Calu3 (cell line): ENCODE measurements around the gene AVPI1. TPM values are rescaled to one million over a fixed set of nuclear protein-coding genes. Genes with fewer than 3 reads are reported as not detected.
"Not testable (repeated sequence)": the region's sequence is repeated elsewhere in the genome, so short reads cannot be mapped to it uniquely, and the experiment has no call there.

Experiments used
- BruUV-seq: library from RNA; stranded (reverse); fragments of 400-500 nt; replicated peaks from 2 replicates; lab custom pipeline; 2021; lab: Mats Ljungman, UMichigan
- CTCF ChIA-PET: fragments of 300-600 bp; sonication (Branson Sonifier 250); formaldehyde crosslinking; loops from one replicate; lab custom pipeline; 2022; ENCODE audit warnings: antibody characterized with exemption; lab: Charles Lee
- DNase-seq: peaks from one replicate; pipeline ENCODE4 v3.0.0; 2022
- H3K27ac Mint-ChIP-seq: one replicate; pipeline ENCODE4 v1.8.0; 2022; ENCODE audit warnings: mixed read lengths; ENCODE audit not compliant: unreplicated experiment
- H3K27me3 Mint-ChIP-seq: one replicate; pipeline ENCODE4 v1.8.0; 2022; ENCODE audit warnings: mixed read lengths; ENCODE audit not compliant: unreplicated experiment
- H3K36me3 Mint-ChIP-seq: one replicate; pipeline ENCODE4 v1.8.0; 2022; ENCODE audit warnings: mild to moderate bottlenecking, moderate library complexity, mixed read lengths; ENCODE audit not compliant: insufficient read depth, unreplicated experiment
- H3K4me1 Mint-ChIP-seq: one replicate; pipeline ENCODE4 v1.8.0; 2022; ENCODE audit warnings: mild to moderate bottlenecking, low read depth, mixed read lengths; ENCODE audit not compliant: unreplicated experiment
- H3K4me3 Mint-ChIP-seq: one replicate; pipeline ENCODE4 v1.8.0; 2022; ENCODE audit warnings: mild to moderate bottlenecking, low read depth, moderate library complexity, mixed read lengths; ENCODE audit not compliant: unreplicated experiment
- H3K9me3 Mint-ChIP-seq: one replicate; pipeline ENCODE4 v1.8.0; 2022; ENCODE audit warnings: low read depth, mixed read lengths; ENCODE audit not compliant: unreplicated experiment
- intact Hi-C: fragments of 100-400 bp; cut with micrococcal nuclease; formaldehyde crosslinking; loops from one replicate; pipeline ENCODE4 v1.10.0; 2022; ENCODE audit not compliant: unreplicated experiment
- total RNA-seq: library from RNA; stranded (reverse); gene quantifications from 2 replicates; pipeline ENCODE4 v1.2.3, GENCODE V29; 2022
- TF ChIP-seq, protein P1 (sequence below): fragments of 200-600 bp; IDR thresholded peaks from one replicate; pipeline ENCODE4 v1.8.0; 2022; ENCODE audit warnings: antibody characterized with exemption; ENCODE audit not compliant: unreplicated experiment

Gene AVPI1
- total RNA-seq, 1 experiment from 2014 or later: 16.9 TPM

- intact Hi-C loops: no loop called here
- CTCF ChIA-PET: no interaction called here
- H3K4me1 Mint-ChIP-seq: peaks cover 8% of the 10 kb centered on the region
These were observed 35.3 kb downstream of the AVPI1 start for GRCh38 chr10:97651773-97652172.

DNA sequence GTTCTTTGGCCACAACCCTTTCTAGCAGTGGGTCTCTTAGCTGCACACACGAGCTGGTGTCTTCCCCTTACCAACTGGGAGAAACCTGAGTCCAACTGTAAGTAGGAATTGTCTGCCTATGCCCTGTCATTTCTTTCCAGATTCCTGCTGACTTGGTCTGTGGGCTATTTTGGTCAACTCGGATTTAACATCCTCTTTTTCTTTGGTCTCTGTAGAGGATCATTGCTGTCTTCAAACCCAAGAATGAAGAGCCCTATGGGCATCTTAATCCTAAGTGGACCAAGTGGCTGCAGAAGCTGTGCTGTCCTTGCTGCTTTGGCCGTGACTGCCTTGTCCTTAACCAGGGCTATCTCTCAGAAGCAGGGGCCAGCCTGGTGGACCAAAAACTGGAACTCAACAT, 36.3 kb downstream of the AVPI1 start:
- CTCF ChIA-PET: no interaction called here
- no peaks in the 10 kb centered on the region for H3K27me3 Mint-ChIP-seq
- no TSS peak for BruUV-seq
- no peak overlapping the region for H3K4me3 Mint-ChIP-seq
- TF ChIP-seq, protein P1, sequence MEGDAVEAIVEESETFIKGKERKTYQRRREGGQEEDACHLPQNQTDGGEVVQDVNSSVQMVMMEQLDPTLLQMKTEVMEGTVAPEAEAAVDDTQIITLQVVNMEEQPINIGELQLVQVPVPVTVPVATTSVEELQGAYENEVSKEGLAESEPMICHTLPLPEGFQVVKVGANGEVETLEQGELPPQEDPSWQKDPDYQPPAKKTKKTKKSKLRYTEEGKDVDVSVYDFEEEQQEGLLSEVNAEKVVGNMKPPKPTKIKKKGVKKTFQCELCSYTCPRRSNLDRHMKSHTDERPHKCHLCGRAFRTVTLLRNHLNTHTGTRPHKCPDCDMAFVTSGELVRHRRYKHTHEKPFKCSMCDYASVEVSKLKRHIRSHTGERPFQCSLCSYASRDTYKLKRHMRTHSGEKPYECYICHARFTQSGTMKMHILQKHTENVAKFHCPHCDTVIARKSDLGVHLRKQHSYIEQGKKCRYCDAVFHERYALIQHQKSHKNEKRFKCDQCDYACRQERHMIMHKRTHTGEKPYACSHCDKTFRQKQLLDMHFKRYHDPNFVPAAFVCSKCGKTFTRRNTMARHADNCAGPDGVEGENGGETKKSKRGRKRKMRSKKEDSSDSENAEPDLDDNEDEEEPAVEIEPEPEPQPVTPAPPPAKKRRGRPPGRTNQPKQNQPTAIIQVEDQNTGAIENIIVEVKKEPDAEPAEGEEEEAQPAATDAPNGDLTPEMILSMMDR: no peak
- H3K27ac Mint-ChIP-seq: no peak overlapping the region
- intact Hi-C loops: no loop called here
- H3K36me3 Mint-ChIP-seq: peaks cover 13% of the 10 kb centered on the region
- DNase-seq: no peak
- H3K4me1 Mint-ChIP-seq: peaks cover 8% of the 10 kb centered on the region
- H3K9me3 Mint-ChIP-seq: no peaks in the 10 kb centered on the region

More at GRCh38 chr10:97651773-97652172, 35.3 kb downstream of the AVPI1 start:
- no TSS peak for BruUV-seq
- Mint-ChIP-seq H3K27me3 (no peaks in the 10 kb centered on the region), H3K9me3 (no peaks in the 10 kb centered on the region), H3K27ac (no peak overlapping the region), H3K36me3 (peaks cover 13% of the 10 kb centered on the region), H3K4me3 (no peak overlapping the region)
- DNase-seq: no peak
- TF ChIP-seq, protein P1: no peak

DNA sequence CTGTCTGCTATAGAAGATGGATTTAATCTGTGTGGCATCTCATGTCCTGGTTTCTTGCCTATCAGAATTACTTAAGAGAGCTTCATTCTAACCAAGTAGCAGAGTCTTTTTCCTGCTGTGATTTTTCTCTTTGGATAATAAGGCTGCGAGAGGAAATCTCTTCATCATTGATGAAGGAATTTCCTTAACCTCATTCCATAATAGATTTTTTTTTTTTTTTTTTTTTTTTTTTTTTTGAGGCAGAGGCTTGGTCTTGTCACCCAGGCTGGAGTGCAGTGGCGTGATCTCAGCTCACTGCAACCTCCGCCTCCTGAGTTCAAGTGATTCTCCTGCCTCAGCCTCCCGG, 37.7 kb downstream of the AVPI1 start:
- Mint-ChIP-seq H3K4me3 (peak overlapping the region; percentile 30), H3K36me3 (peaks cover 20% of the 10 kb centered on the region), H3K27ac (peak overlapping the region; percentile 72)
- H3K27me3 Mint-ChIP-seq, BruUV-seq, DNase-seq, H3K4me1 Mint-ChIP-seq, H3K9me3 Mint-ChIP-seq, intact Hi-C loops: not testable (repeated sequence)
- CTCF ChIA-PET: interaction anchor here (0.6 to 1.1 kb wide), 2 partner anchors 8 to 28 kb away, joined by 3 read pairs; no protein-coding TSS in a partner anchor

- Mint-ChIP-seq H3K4me3 (peak overlapping the region; percentile 30), H3K27ac (peak overlapping the region; percentile 72), H3K4me1 (peaks cover 8% of the 10 kb centered on the region), H3K9me3 (no peaks in the 10 kb centered on the region), H3K36me3 (peaks cover 20% of the 10 kb centered on the region), H3K27me3 (no peaks in the 10 kb centered on the region)
- intact Hi-C loops: no loop called here
- CTCF ChIA-PET: interaction anchor here (0.6 to 1.1 kb wide), 3 partner anchors 7 to 239 kb away, joined by 3 read pairs; no protein-coding TSS in a partner anchor
- DNase-seq: peak; percentile 10
- BruUV-seq: no TSS peak
- TF ChIP-seq, protein P1: no peak
These were observed 38.3 kb downstream of the AVPI1 start for GRCh38 chr10:97648562-97649404.

DNA sequence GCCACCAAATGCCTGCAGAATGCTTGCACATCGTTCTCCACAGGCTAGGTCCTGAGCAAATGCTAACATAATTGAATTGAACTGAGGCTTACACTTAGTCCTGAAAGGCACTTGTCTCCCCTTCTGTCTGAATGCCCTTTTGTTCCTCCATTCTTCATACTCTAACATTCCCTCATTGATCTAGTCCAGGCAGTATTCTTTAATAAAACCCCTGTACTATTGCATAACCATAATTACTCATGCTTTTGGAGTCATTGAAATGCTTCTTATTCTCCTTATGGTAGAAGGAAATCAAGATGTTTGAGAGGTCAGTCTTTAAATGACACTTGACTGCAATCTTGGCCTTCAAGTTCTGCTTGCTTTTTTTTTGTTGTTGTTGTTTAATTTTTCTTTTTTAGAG, 39.5 kb downstream of the AVPI1 start:
- Mint-ChIP-seq H3K27ac (no peak overlapping the region), H3K4me1 (peaks cover 15% of the 10 kb centered on the region), H3K9me3 (no peaks in the 10 kb centered on the region), H3K36me3 (peaks cover 9% of the 10 kb centered on the region), H3K27me3 (no peaks in the 10 kb centered on the region), H3K4me3 (no peak overlapping the region)
- BruUV-seq: no TSS peak
- no peak for DNase-seq
- TF ChIP-seq, protein P1: no peak
- CTCF ChIA-PET: no interaction called here
- intact Hi-C loops: no loop called here
